Glutamatergic neuron (in vitro differentiated cells): Measurements from ENCODE around the gene SPOP. TPM values are rescaled to one million over a fixed set of nuclear protein-coding genes. Genes with fewer than 3 reads are reported as not detected.

Experiments
- DNase-seq: peaks from one replicate; pipeline ENCODE4 v3.0.0; 2022
- H3K27ac Mint-ChIP-seq: one replicate; pipeline ENCODE4 v1.8.0; 2020; ENCODE audit warnings: mild to moderate bottlenecking, mixed read lengths, inconsistent platforms; ENCODE audit not compliant: unreplicated experiment
- H3K27me3 Mint-ChIP-seq: one replicate; pipeline ENCODE4 v1.8.0; 2020; ENCODE audit warnings: mild to moderate bottlenecking, moderate library complexity, mixed read lengths, inconsistent platforms; ENCODE audit not compliant: unreplicated experiment
- H3K36me3 Mint-ChIP-seq: one replicate; pipeline ENCODE4 v1.8.0; 2020; ENCODE audit warnings: mild to moderate bottlenecking, mixed read lengths, inconsistent platforms; ENCODE audit not compliant: unreplicated experiment
- H3K4me1 Mint-ChIP-seq: one replicate; pipeline ENCODE4 v1.8.0; 2020; ENCODE audit warnings: mild to moderate bottlenecking, low read depth, mixed read lengths, inconsistent platforms; ENCODE audit not compliant: unreplicated experiment
- H3K4me3 Mint-ChIP-seq: one replicate; pipeline ENCODE4 v1.8.0; 2020; ENCODE audit warnings: mild to moderate bottlenecking, mixed read lengths, inconsistent platforms; ENCODE audit not compliant: unreplicated experiment
- H3K9me3 Mint-ChIP-seq: one replicate; pipeline ENCODE4 v1.8.0; 2020; ENCODE audit warnings: mild to moderate bottlenecking, moderate library complexity, mixed read lengths, inconsistent platforms; ENCODE audit not compliant: unreplicated experiment
- CTCF ChIP-seq: fragments of 200-600 bp; sonication (generic); IDR thresholded peaks from one replicate; pipeline ENCODE4 v1.5.0; 2021; ENCODE audit not compliant: partially characterized antibody, unreplicated experiment
- total RNA-seq: library from RNA; stranded (reverse); fragmentation: NEBNext Ultra II Directional; extraction: Animal tissue kit (Norgen Biotek cat#: 25700); gene quantifications from one replicate; pipeline ENCODE4 v1.2.1, GENCODE V29; 2021; ENCODE audit not compliant: unreplicated experiment

Gene SPOP
- total RNA-seq, 1 donor from 2014 or later: 49.5 TPM

GRCh38 chr17:49681106-49681979, 3.4 kb upstream of the SPOP start:
- H3K4me1 Mint-ChIP-seq: peaks cover 11% of the 10 kb centered on the region
- peaks cover 10% of the 10 kb centered on the region for H3K27me3 Mint-ChIP-seq
- H3K9me3 Mint-ChIP-seq: peaks cover 16% of the 10 kb centered on the region
- no peak for TF ChIP-seq CTCF
- H3K36me3 Mint-ChIP-seq: no peaks in the 10 kb centered on the region
- no peak overlapping the region for H3K27ac Mint-ChIP-seq
- no peak overlapping the region for H3K4me3 Mint-ChIP-seq
- peak; percentile 25 for DNase-seq

GRCh38 chr17:49680314-49680713, 2.4 kb upstream of the SPOP start:
- no peak for DNase-seq
- Mint-ChIP-seq H3K4me1 (peaks cover 19% of the 10 kb centered on the region), H3K9me3 (peaks cover 16% of the 10 kb centered on the region), H3K36me3 (no peaks in the 10 kb centered on the region), H3K27ac (peak overlapping the region; percentile 33), H3K27me3 (peaks cover 10% of the 10 kb centered on the region), H3K4me3 (no peak overlapping the region)
- TF ChIP-seq CTCF: no peak

GRCh38 chr17:49677134-49677932, 564 bp downstream of the SPOP start:
- DNase-seq: peak; percentile 99
- H3K27ac Mint-ChIP-seq: peak overlapping the region; percentile 97

GRCh38 chr17:49676276-49676868, 1.5 kb downstream of the SPOP start:
- TF ChIP-seq CTCF: no peak
- Mint-ChIP-seq H3K27ac (peak overlapping the region; percentile 97), H3K4me3 (peak overlapping the region; percentile 97)

More at GRCh38 chr17:49677134-49677932, 564 bp downstream of the SPOP start:
- H3K36me3 Mint-ChIP-seq: no peaks in the 10 kb centered on the region
- no peak for TF ChIP-seq CTCF
- H3K9me3 Mint-ChIP-seq: peaks cover 18% of the 10 kb centered on the region
- H3K4me1 Mint-ChIP-seq: peaks cover 28% of the 10 kb centered on the region
- H3K4me3 Mint-ChIP-seq: peak overlapping the region; percentile 97
- H3K27me3 Mint-ChIP-seq: peaks cover 10% of the 10 kb centered on the region

More at GRCh38 chr17:49676276-49676868, 1.5 kb downstream of the SPOP start:
- DNase-seq: no peak
- Mint-ChIP-seq H3K27me3 (peaks cover 10% of the 10 kb centered on the region), H3K36me3 (no peaks in the 10 kb centered on the region), H3K9me3 (peaks cover 18% of the 10 kb centered on the region), H3K4me1 (peaks cover 25% of the 10 kb centered on the region)
